Progenitor cell of endocrine pancreas (in vitro differentiated cells): ENCODE measurements around the gene CRMP1. TPM values are rescaled to one million over a fixed set of nuclear protein-coding genes. Genes with fewer than 3 reads are reported as not detected.

ENCODE experiments used
- DNase-seq: peaks from one replicate; pipeline ENCODE4 v3.0.0; 2021; ENCODE audit warnings: low spot score; ENCODE audit not compliant: unreplicated experiment
- H3K27ac Mint-ChIP-seq: 2 replicates; pipeline ENCODE4 v1.8.0; 2021; ENCODE audit warnings: mild to moderate bottlenecking, moderate library complexity, mixed read lengths
- H3K27me3 Mint-ChIP-seq: 2 replicates; pipeline ENCODE4 v1.8.0; 2021; ENCODE audit warnings: mixed read lengths
- H3K36me3 Mint-ChIP-seq: 2 replicates; pipeline ENCODE4 v1.8.0; 2022; ENCODE audit warnings: mixed read lengths; ENCODE audit not compliant: insufficient read depth
- H3K4me1 Mint-ChIP-seq: 2 replicates; pipeline ENCODE4 v1.8.0; 2021; ENCODE audit warnings: low read depth, mixed read lengths
- H3K4me3 Mint-ChIP-seq: 2 replicates; pipeline ENCODE4 v1.8.0; 2021; ENCODE audit warnings: low read depth, mild to moderate bottlenecking, moderate library complexity, mixed read lengths
- H3K9me3 Mint-ChIP-seq: 2 replicates; pipeline ENCODE4 v1.8.0; 2021; ENCODE audit warnings: low read depth, mixed read lengths
- total RNA-seq: library from RNA; stranded (reverse); gene quantifications from 2 replicates; pipeline ENCODE4 v1.2.1, GENCODE V29; 2021
- TF ChIP-seq, protein P1 (sequence below): fragments of 200-600 bp; sonication (generic); IDR thresholded peaks from one replicate; pipeline ENCODE4 v1.5.0; 2021; ENCODE audit warnings: antibody characterized with exemption, mild to moderate bottlenecking; ENCODE audit not compliant: unreplicated experiment

Gene CRMP1
- total RNA-seq, 1 donor from 2014 or later = 17.6 TPM

DNA sequence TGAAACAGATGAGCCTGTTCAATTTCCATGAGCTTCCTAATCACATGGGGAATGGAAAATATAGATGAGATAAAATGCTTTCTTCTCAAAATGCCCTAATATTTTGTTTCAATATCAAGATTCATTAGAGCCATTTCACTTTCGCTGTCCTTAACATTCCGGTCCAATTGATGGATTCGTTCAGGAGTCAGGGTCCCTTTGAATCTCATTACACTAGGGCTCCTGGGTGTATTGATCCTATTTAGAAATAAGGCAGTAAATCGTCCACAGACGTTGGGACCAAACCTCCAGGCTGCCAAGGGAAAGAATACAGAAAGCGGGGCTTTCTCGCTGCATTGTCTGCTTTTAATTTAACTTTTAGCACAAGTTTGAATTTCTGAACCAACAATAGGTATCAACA, 20.6 kb upstream of the CRMP1 start:
- no peaks in the 10 kb centered on the region for H3K4me1 Mint-ChIP-seq
- DNase-seq = no peak
- H3K27ac Mint-ChIP-seq = no peak overlapping the region
- TF ChIP-seq, protein P1, sequence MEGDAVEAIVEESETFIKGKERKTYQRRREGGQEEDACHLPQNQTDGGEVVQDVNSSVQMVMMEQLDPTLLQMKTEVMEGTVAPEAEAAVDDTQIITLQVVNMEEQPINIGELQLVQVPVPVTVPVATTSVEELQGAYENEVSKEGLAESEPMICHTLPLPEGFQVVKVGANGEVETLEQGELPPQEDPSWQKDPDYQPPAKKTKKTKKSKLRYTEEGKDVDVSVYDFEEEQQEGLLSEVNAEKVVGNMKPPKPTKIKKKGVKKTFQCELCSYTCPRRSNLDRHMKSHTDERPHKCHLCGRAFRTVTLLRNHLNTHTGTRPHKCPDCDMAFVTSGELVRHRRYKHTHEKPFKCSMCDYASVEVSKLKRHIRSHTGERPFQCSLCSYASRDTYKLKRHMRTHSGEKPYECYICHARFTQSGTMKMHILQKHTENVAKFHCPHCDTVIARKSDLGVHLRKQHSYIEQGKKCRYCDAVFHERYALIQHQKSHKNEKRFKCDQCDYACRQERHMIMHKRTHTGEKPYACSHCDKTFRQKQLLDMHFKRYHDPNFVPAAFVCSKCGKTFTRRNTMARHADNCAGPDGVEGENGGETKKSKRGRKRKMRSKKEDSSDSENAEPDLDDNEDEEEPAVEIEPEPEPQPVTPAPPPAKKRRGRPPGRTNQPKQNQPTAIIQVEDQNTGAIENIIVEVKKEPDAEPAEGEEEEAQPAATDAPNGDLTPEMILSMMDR = no peak
- peaks cover 5% of the 10 kb centered on the region for H3K9me3 Mint-ChIP-seq
- peaks cover 20% of the 10 kb centered on the region for H3K27me3 Mint-ChIP-seq
- H3K4me3 Mint-ChIP-seq = no peak overlapping the region
- H3K36me3 Mint-ChIP-seq = no peaks in the 10 kb centered on the region

DNA sequence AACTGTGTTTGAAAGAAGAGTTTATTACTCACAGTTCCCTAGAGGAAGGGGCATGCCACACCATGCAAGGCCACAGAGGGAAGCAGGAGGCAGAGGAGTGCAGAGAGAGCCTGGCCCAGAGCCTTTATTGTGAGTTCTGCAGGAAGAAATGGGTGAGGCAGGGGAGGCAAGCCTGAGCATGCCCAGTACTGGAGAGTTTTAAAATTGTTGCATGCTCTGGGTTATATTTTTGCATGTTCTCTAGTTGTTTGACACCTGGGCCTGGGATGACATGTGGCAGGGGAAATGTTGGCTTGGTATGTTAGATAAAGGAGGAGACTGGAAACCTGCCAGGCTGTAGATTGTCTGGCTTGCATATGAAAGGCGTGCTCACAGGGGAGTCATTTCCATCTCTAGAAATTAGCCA, 19.7 kb upstream of the CRMP1 start:
- H3K27me3 Mint-ChIP-seq = peaks cover 28% of the 10 kb centered on the region
- TF ChIP-seq, protein P1 = no peak
- no peaks in the 10 kb centered on the region for H3K4me1 Mint-ChIP-seq
- peaks cover 5% of the 10 kb centered on the region for H3K9me3 Mint-ChIP-seq
- H3K27ac Mint-ChIP-seq = no peak overlapping the region
- H3K36me3 Mint-ChIP-seq = no peaks in the 10 kb centered on the region
- H3K4me3 Mint-ChIP-seq = no peak overlapping the region
- DNase-seq = no peak

DNA sequence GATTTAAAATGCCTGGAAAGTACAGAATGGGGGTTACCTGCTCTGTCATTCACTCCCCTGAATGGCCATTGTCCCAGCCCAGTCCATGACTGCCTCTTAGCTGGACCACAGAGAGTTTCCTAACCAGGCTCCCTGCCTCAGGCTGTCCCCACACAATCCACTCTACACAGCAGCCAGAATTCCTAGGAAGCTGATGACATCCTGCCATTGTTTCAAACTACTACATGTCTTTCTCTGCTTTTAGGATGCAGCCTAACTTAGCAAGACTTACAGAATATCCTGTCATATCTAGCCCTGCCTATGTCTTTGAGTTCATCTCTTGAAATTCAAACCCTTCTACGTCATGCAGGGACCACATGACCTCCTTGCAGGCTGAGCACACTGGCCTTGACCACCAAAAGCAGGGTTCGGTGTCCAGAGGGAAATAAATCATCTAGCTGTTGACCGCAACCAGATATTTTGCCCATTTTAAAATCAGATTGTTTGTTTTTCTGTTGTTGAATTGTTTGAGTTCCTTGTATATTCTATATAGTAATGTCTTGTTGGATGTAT, 16.1 kb upstream of the CRMP1 start:
- TF ChIP-seq, protein P1 = no peak
- Mint-ChIP-seq H3K9me3 (peaks cover 9% of the 10 kb centered on the region), H3K4me1 (no peaks in the 10 kb centered on the region), H3K36me3 (no peaks in the 10 kb centered on the region), H3K4me3 (no peak overlapping the region), H3K27me3 (peaks cover 50% of the 10 kb centered on the region), H3K27ac (no peak overlapping the region)
- no peak for DNase-seq

DNA sequence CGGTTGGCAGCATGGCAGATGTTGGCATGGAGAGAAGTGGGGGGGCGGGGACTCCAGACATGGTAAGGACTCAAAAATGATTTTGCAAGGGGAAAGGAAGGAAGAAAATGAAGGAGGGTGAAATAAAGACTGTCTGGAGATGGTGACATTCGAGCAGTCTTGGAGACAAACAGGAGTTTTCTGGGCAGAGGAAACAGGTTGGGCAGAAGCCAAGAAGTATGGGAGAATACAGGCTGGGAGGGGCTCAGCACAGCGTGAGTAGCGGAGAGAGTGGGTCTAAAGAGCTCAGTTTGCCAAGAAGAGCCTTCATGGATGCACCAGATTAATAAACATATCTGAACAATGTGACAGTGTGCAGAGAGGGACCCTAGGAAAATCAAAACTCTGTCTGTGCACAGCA, 13.3 kb upstream of the CRMP1 start:
- TF ChIP-seq, protein P1 = no peak
- no peaks in the 10 kb centered on the region for H3K4me1 Mint-ChIP-seq

DNA sequence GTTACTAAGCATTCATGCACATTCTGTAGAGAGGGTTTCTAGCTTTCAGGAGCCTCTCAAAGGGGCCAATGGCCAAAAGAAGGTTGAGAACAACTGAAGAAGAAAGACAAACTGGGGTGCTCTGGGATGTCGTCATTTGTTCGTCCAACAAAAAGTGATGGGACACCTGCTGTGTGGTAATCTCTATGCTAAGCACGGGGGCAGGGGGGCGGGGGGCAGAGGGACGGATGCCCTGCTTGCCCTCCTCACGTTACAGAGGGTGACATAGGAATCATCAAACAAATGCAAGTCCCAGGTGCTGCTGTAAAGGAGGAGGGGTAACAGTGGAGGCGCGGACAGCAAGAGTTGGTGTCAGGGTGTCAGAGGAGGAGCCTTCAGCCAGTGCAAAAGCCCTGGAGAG, 12.8 kb upstream of the CRMP1 start:
- Mint-ChIP-seq H3K4me1 (no peaks in the 10 kb centered on the region), H3K4me3 (no peak overlapping the region), H3K27ac (no peak overlapping the region), H3K9me3 (peaks cover 7% of the 10 kb centered on the region), H3K36me3 (no peaks in the 10 kb centered on the region), H3K27me3 (peaks cover 70% of the 10 kb centered on the region)
- TF ChIP-seq, protein P1 = no peak
- no peak for DNase-seq

More for the DNA sequence above, 13.3 kb upstream of the CRMP1 start:
- Mint-ChIP-seq H3K4me3 (no peak overlapping the region), H3K9me3 (peaks cover 7% of the 10 kb centered on the region), H3K36me3 (no peaks in the 10 kb centered on the region), H3K27me3 (peaks cover 65% of the 10 kb centered on the region), H3K27ac (no peak overlapping the region)
- no peak for DNase-seq
